GM12878 (cell line): Measurements from ENCODE around the gene PLOD2. TPM values are rescaled to one million over a fixed set of nuclear protein-coding genes. Genes with fewer than 3 reads are reported as not detected.

Source experiments
- ATAC-seq: fragments of 200-7000 bp; cut with Tn5 transposase; 3 replicates; pipeline ENCODE4 v1.9.1; 2020; ENCODE audit warnings: mild to moderate bottlenecking, moderate library complexity
- BruUV-seq: library from RNA; stranded (reverse); fragments of 400-500 nt; replicated peaks from 2 replicates; lab custom pipeline; 2021; lab: Mats Ljungman, UMichigan
- CTCF ChIA-PET: fragments of 300-600 bp; sonication (Branson Sonifier 250); formaldehyde crosslinking; extraction: SDS; loops from one replicate; lab custom pipeline; 2021; ENCODE audit warnings: inconsistent platforms; lab: Yijun Ruan, JAX
- POLR2A ChIA-PET: fragments of 350-600 bp; formaldehyde crosslinking; extraction: SDS; loops from one replicate; lab custom pipeline; 2021; ENCODE audit warnings: inconsistent platforms; lab: Charles Lee
- RAD21 ChIA-PET: fragments of 300-600 bp; sonication (Branson Sonifier 250); formaldehyde crosslinking; loops from one replicate; lab custom pipeline; 2023; ENCODE audit warnings: antibody characterized with exemption; ENCODE audit not compliant: unreplicated experiment; lab: Charles Lee
- SMC1A ChIA-PET: fragments of 300-600 bp; sonication (Branson Sonifier 250); formaldehyde crosslinking; loops from one replicate; lab custom pipeline; 2023; ENCODE audit not compliant: unreplicated experiment, uncharacterized antibody; lab: Charles Lee
- DNase-seq: peaks from one replicate; pipeline ENCODE4 v3.0.0-alpha.2; 2011; ENCODE audit warnings: low read depth, low spot score
- FAIRE-seq: peaks from 3 replicates; lab custom pipeline; 2011; peaks lifted over from hg19 to GRCh38; lab: Jason Lieb, UNC
- H2AFZ ChIP-seq: 2 replicates; pipeline ENCODE4 v1.6.0; 2011; ENCODE audit warnings: low read depth, low read length, control low read depth; ENCODE audit not compliant: control insufficient read depth
- H3K27ac ChIP-seq: 2 replicates; pipeline ENCODE4 v1.5.1; 2011; ENCODE audit warnings: control low read depth; ENCODE audit not compliant: control insufficient read depth, insufficient read depth
- H3K27me3 ChIP-seq, 2 experiments: replicated peaks in 1 of 2; 2 replicates each; pipeline versions ENCODE4 v1.6.0 to v1.6.1; 2011; ENCODE audit warnings: low read length in 1 of 2; ENCODE audit not compliant: control insufficient read depth in 2 of 2, insufficient read depth in 2 of 2
- H3K36me3 ChIP-seq, 2 experiments: 2 replicates each; pipeline ENCODE4 v1.5.1; 2011; ENCODE audit warnings: low read length in 1 of 2; ENCODE audit not compliant: control insufficient read depth in 2 of 2, insufficient read depth in 2 of 2
- H3K4me1 ChIP-seq: 2 replicates; pipeline ENCODE4 v1.6.1; 2011; ENCODE audit warnings: mild to moderate bottlenecking, low read length, moderate library complexity, mixed read lengths; ENCODE audit not compliant: control insufficient read depth, insufficient read depth
- H3K4me2 ChIP-seq: 2 replicates; pipeline ENCODE4 v1.6.0; 2011; ENCODE audit warnings: control low read depth; ENCODE audit not compliant: control insufficient read depth, insufficient read depth
- H3K4me3 ChIP-seq: fragments of 200-600 bp; sonication (generic); 2 replicates; pipeline ENCODE4 v1.5.1; 2016
- H3K79me2 ChIP-seq: 2 replicates; pipeline ENCODE4 v1.6.0; 2011; ENCODE audit warnings: low read length; ENCODE audit not compliant: control insufficient read depth, insufficient read depth
- H3K9ac ChIP-seq: 2 replicates; pipeline ENCODE4 v1.8.0; 2011; ENCODE audit warnings: low read length, control low read depth, mixed read lengths; ENCODE audit not compliant: control insufficient read depth, insufficient read depth
- H3K9me3 ChIP-seq: replicated peaks from 3 replicates; pipeline ENCODE4 v1.5.1; 2011; ENCODE audit warnings: mild to moderate bottlenecking, low read length; ENCODE audit not compliant: control insufficient read depth, insufficient read depth
- H4K20me1 ChIP-seq: 2 replicates; pipeline ENCODE4 v1.6.0; 2011; ENCODE audit not compliant: control insufficient read depth, insufficient read depth
- CBFB ChIP-seq: IDR thresholded peaks from 2 replicates; pipeline ENCODE4 v1.6.1; 2016; ENCODE audit warnings: antibody characterized with exemption, low read depth
- DPF2 ChIP-seq: fragments of 450-650 bp; IDR thresholded peaks from 2 replicates; pipeline ENCODE4 v1.6.1; 2017; ENCODE audit warnings: mild to moderate bottlenecking
- EED ChIP-seq: sonication (generic); IDR thresholded peaks from 2 replicates; pipeline ENCODE4 v1.6.1; 2016; ENCODE audit warnings: antibody characterized with exemption, low read depth
- GATAD2B ChIP-seq: fragments of 450-650 bp; conservative IDR thresholded peaks from 2 replicates; pipeline ENCODE4 v1.6.1; 2017; ENCODE audit warnings: low read depth, mild to moderate bottlenecking, moderate library complexity
- NFIC ChIP-seq: IDR thresholded peaks from 2 replicates; pipeline ENCODE4 v1.6.1; 2012; ENCODE audit warnings: low read depth, mild to moderate bottlenecking, inconsistent platforms, low read length, moderate library complexity
- PML ChIP-seq: IDR thresholded peaks from 2 replicates; pipeline ENCODE4 v1.6.1; 2012; ENCODE audit warnings: low read length, inconsistent platforms
- RBBP5 ChIP-seq: fragments of 200-600 bp; sonication (generic); conservative IDR thresholded peaks from 2 replicates; pipeline ENCODE4 v1.6.1; 2016
- SMARCA5 ChIP-seq: fragments of 450-650 bp; IDR thresholded peaks from 2 replicates; pipeline ENCODE4 v1.6.1; 2017; ENCODE audit warnings: mild to moderate bottlenecking
- SREBF1 ChIP-seq: IDR thresholded peaks from 2 replicates; pipeline ENCODE4 v1.6.1; 2012; ENCODE audit warnings: mild to moderate bottlenecking, low read length
- SREBF2 ChIP-seq: IDR thresholded peaks from 2 replicates; pipeline ENCODE4 v1.6.1; 2012; ENCODE audit warnings: mild to moderate bottlenecking, low read length
- SRF ChIP-seq, 2 experiments: IDR thresholded peaks; 2 replicates each; pipeline ENCODE4 v1.6.1; 2011; ENCODE audit warnings: low read depth in 2 of 2, low read length in 2 of 2, mild to moderate bottlenecking in 1 of 2, moderate library complexity in 1 of 2
- STAT1 ChIP-seq: fragments of 450-650 bp; conservative IDR thresholded peaks from 2 replicates; pipeline ENCODE4 v1.6.1; 2014; ENCODE audit warnings: antibody characterized with exemption, mild to moderate bottlenecking
- USF2 ChIP-seq: IDR thresholded peaks from 2 replicates; pipeline ENCODE4 v1.6.1; 2011; ENCODE audit warnings: low read depth, low read length, improper control_type of control experiment, borderline replicate concordance
- WGBS: methylation state at CpG from one replicate; pipeline ENCODE4 v1.1.6; 2016; ENCODE audit warnings: low lambda C conversion rate; ENCODE audit not compliant: insufficient replicate concordance, insufficient coverage; ENCODE audit errors: missing lambda C conversion rate; 5-methylcytosine and 5-hydroxymethylcytosine counted together
- in situ Hi-C: fragments of 300-500 bp; cut with MboI; formaldehyde crosslinking; loops from 9 replicates; pipeline ENCODE4 v1.14.3; 2018; ENCODE audit warnings: mixed read lengths
- intact Hi-C: fragments of 100-400 bp; cut with micrococcal nuclease; formaldehyde crosslinking; loops from one replicate; pipeline ENCODE4 v1.14.2; 2022; ENCODE audit not compliant: unreplicated experiment
- polyA plus RNA-seq, 11 experiments: library from polyadenylated mRNA; depleted of rRNA in 4 of 11; unstranded in 6 of 11; stranded (reverse) in 5 of 11; fragments of >200 nt; fragmentation: Nextera tagmentation in 4 of 11; fragmentation: Illumina TruSeq in 1 of 11; extraction: Ambion mirVana in 4 of 11; extraction: Trizol in 1 of 11; gene quantifications; 1 replicate in 1 of 11; 2 replicates in 10 of 11; pipeline versions ENCODE4 v1.2.1 to v1.2.3, GENCODE V29; 2011 to 2016; ENCODE audit warnings: inconsistent platforms in 2 of 11, missing spikeins in 2 of 11, low read depth in 1 of 11
- total RNA-seq, 4 experiments: library from RNA; depleted of rRNA in 3 of 4; stranded (reverse); fragments of >200 nt in 3 of 4; fragmentation: Illumina TruSeq in 1 of 4; extraction: Trizol in 1 of 4; gene quantifications; 2 replicates each; pipeline versions ENCODE4 v1.2.1 to v1.2.3, GENCODE V29; 2013 to 2021
- TF ChIP-seq, protein P1 (sequence below): IDR thresholded peaks from 2 replicates; pipeline ENCODE4 v1.6.1; 2012; ENCODE audit warnings: low read depth, low read length, improper control_type of control experiment

PLOD2 gene
- total and polyA plus RNA-seq, 10 of the 15 experiments (the other 5 are each of a cell fraction or from before 2014, with no cell fraction given) = 0.03 to 0.56 (median 0.33) TPM; not detected in 4

DNA sequence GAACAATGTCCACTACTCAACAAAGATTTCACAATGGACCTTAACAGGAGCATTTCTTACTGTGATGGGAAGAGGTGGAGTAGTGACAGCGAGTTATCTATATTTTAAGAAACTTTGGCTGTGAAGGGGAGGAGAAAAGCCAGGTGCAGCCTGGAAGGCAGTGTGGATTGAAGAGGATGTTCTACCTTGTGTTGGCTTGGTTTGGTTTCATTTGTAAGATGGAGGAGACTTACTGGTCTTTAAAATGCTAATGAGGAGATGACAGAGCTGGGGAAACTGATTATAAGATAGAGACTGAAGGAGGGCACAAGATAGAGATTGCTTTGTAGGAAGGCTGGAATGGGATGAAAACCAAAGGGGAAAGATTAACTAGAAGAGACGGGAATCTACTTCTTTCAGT is 59.4 kb downstream of the PLOD2 start:
- SMC1A ChIA-PET = interaction anchor here (0.8 kb wide), 1 partner anchor 19 kb away, joined by 3 read pairs; no protein-coding TSS in a partner anchor

More for the DNA sequence above, 59.4 kb downstream of the PLOD2 start:
- no peaks in the 10 kb centered on the region for H4K20me1 ChIP-seq
- WGBS = 9% methylated on average over 2 of the region's 2 CpGs
- DNase-seq (no peak), ATAC-seq (no peak), FAIRE-seq (no peak)
- H3K9me3 ChIP-seq = no peaks in the 10 kb centered on the region
- ChIA-PET POLR2A (no interaction called here), RAD21 (no interaction called here), CTCF (interaction anchor here (1.1 kb wide), 1 partner anchor 87 kb away, joined by 3 read pairs; no protein-coding TSS in a partner anchor)
- intact Hi-C loops (no loop called here), in situ Hi-C loops (no loop called here)
- no peaks in the 10 kb centered on the region for H3K79me2 ChIP-seq
- H3K9ac ChIP-seq = no peak overlapping the region
- H3K4me1 ChIP-seq = no peaks in the 10 kb centered on the region
- TF ChIP-seq PML (no peak), USF2 (no peak), CBFB (no peak), RBBP5 (no peak), SREBF2 (no peak), GATAD2B (no peak), NFIC (no peak), STAT1 (no peak), EED (no peak), SMARCA5 (no peak), SREBF1 (no peak), DPF2 (no peak), SRF (IDR thresholded peaks at IDR 0.05; ENCODE audit: low read depth in 2 of 2, low read length in 2 of 2) (no peak)
- TF ChIP-seq, protein P1, sequence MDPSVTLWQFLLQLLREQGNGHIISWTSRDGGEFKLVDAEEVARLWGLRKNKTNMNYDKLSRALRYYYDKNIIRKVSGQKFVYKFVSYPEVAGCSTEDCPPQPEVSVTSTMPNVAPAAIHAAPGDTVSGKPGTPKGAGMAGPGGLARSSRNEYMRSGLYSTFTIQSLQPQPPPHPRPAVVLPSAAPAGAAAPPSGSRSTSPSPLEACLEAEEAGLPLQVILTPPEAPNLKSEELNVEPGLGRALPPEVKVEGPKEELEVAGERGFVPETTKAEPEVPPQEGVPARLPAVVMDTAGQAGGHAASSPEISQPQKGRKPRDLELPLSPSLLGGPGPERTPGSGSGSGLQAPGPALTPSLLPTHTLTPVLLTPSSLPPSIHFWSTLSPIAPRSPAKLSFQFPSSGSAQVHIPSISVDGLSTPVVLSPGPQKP = no peak
- no TSS peak for BruUV-seq
- no peaks in the 10 kb centered on the region for H3K27me3 ChIP-seq
- H3K36me3 ChIP-seq = no peaks in the 10 kb centered on the region
- H3K4me2 ChIP-seq = no peak overlapping the region
- H2AFZ ChIP-seq = no peak overlapping the region
- H3K27ac ChIP-seq = no peak overlapping the region
- no peak overlapping the region for H3K4me3 ChIP-seq
